ENCODE measurements around the gene ARHGEF28. TPM values are rescaled to one million over a fixed set of nuclear protein-coding genes. Genes with fewer than 3 reads are reported as not detected.

ARHGEF28 gene
- total and polyA plus RNA-seq, 2 donors (not counting 1 experiment from before 2014, with no cell fraction given): not detected

DNA sequence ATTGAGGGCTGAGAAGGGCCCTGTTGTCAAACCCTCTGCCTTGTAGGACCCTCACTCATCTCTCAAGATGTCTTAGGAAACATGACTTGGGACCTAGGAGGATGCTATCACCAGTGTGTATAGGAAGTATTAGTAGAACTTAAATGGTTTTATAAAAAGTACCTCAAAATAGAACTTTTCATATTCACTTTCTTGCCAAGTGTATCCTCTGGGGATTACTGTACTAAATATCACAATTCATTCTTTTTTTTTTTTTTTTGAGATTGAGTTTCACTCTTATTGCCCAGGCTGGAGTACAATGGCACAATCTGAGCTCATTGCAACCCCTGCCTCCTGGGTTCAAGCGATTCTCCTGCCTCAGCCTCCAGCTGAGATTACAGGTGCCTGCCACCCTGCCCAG, 56.2 kb downstream of the ARHGEF28 start:
- Histone ChIP-seq H3K27me3 (replicated peaks in 1 of 4; ENCODE audit: control extremely low read depth in 1 of 4, control insufficient read depth in 3 of 4, insufficient read depth in 4 of 4, low read length in 3 of 4) (no peaks in the 10 kb centered on the region), H3K36me3 (replicated peaks in 1 of 2; ENCODE audit: control extremely low read depth in 1 of 2, control insufficient read depth in 1 of 2, extremely low read depth in 1 of 2, insufficient read depth in 2 of 2, low read length in 1 of 2) (no peaks in the 10 kb centered on the region), H3K4me1 (ENCODE audit: control insufficient read depth in 2 of 2, insufficient read depth in 2 of 2, low read length in 2 of 2) (no peaks in the 10 kb centered on the region), H4K20me1 (ENCODE audit: control insufficient read depth, insufficient read depth, low read length, poor library complexity, severe bottlenecking) (no peaks in the 10 kb centered on the region), H3K79me2 (ENCODE audit: control insufficient read depth, insufficient read depth, low read length) (no peaks in the 10 kb centered on the region), H3K9me3 (ENCODE audit: control extremely low read depth in 1 of 3, control insufficient read depth in 2 of 3, insufficient read depth in 1 of 3, low read length in 2 of 3) (no peaks in the 10 kb centered on the region), H3K9ac (ENCODE audit: low read length) (no peak overlapping the region), H3K27ac (ENCODE audit: low read length in 2 of 2) (no peak overlapping the region), H2AFZ (ENCODE audit: insufficient read depth, low read depth, low read length, poor library complexity, severe bottlenecking) (no peak overlapping the region), H3K4me3 (ENCODE audit: control extremely low read depth in 1 of 5, extremely low read depth in 1 of 5, insufficient read depth in 1 of 5, low read depth in 2 of 5, low read length in 4 of 5) (no peak overlapping the region), H3K4me2 (replicated peaks; ENCODE audit: low read depth, low read length, poor library complexity, severe bottlenecking) (no peak overlapping the region)
- ATAC-seq (ENCODE audit: low read depth) (no peak), DNase-seq (no peak)
- TF ChIP-seq EZH2 (IDR thresholded peaks at IDR 0.05; ENCODE audit: borderline replicate concordance, insufficient read depth, low read depth, low read length, poor library complexity, severe bottlenecking): no peak
- intact Hi-C loops (cut with micrococcal nuclease): no loop called here
- no peak overlapping the region for H3K4me3 Mint-ChIP-seq
- H3K27ac Mint-ChIP-seq: no peak overlapping the region
- 100% methylated on average over 1 of the region's 1 CpG for WGBS (ENCODE audit: insufficient coverage)
- ChIA-PET CTCF (no interaction called here), POLR2A (no interaction called here)
- no peaks in the 10 kb centered on the region for H3K4me1 Mint-ChIP-seq
- H3K27me3 Mint-ChIP-seq: peaks cover 6% of the 10 kb centered on the region
- H3K9me3 Mint-ChIP-seq (ENCODE audit: insufficient read depth): no peaks in the 10 kb centered on the region

DNA sequence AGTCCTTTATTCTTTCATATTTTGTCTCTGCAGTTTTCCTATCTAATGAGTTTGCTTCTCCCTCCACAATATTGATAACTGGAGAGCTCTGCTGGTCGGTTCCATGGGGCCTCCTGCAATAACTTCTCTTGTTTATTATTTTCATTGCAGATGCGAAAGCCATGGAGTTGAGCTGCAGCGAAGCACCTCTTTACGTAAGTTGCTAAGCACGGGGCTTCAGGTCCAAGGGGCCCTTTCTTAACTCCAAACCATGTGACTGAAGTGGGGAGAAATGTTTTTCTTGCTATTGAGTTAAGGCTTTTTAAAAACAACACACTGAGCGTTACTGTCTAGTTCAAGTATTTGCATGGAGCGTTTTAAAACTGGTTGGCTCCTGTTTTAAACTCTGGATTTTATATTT, 58.7 kb downstream of the ARHGEF28 start:
- no peak for TF ChIP-seq EZH2 (IDR thresholded peaks at IDR 0.05; ENCODE audit: borderline replicate concordance, insufficient read depth, low read depth, low read length, poor library complexity, severe bottlenecking)
- TF ChIP-seq, protein P1, sequence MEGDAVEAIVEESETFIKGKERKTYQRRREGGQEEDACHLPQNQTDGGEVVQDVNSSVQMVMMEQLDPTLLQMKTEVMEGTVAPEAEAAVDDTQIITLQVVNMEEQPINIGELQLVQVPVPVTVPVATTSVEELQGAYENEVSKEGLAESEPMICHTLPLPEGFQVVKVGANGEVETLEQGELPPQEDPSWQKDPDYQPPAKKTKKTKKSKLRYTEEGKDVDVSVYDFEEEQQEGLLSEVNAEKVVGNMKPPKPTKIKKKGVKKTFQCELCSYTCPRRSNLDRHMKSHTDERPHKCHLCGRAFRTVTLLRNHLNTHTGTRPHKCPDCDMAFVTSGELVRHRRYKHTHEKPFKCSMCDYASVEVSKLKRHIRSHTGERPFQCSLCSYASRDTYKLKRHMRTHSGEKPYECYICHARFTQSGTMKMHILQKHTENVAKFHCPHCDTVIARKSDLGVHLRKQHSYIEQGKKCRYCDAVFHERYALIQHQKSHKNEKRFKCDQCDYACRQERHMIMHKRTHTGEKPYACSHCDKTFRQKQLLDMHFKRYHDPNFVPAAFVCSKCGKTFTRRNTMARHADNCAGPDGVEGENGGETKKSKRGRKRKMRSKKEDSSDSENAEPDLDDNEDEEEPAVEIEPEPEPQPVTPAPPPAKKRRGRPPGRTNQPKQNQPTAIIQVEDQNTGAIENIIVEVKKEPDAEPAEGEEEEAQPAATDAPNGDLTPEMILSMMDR (IDR thresholded peaks at IDR 0.05): no peak
- no peak overlapping the region for H3K4me3 ChIP-seq (ENCODE audit: control extremely low read depth in 1 of 5, extremely low read depth in 1 of 5, insufficient read depth in 1 of 5, low read depth in 2 of 5, low read length in 4 of 5)
- H3K79me2 ChIP-seq (ENCODE audit: control insufficient read depth, insufficient read depth, low read length): no peaks in the 10 kb centered on the region
- H3K4me1 ChIP-seq (ENCODE audit: control insufficient read depth in 2 of 2, insufficient read depth in 2 of 2, low read length in 2 of 2): no peaks in the 10 kb centered on the region
- H4K20me1 ChIP-seq (ENCODE audit: control insufficient read depth, insufficient read depth, low read length, poor library complexity, severe bottlenecking): no peaks in the 10 kb centered on the region
- H3K9me3 Mint-ChIP-seq (ENCODE audit: insufficient read depth): no peaks in the 10 kb centered on the region
- H3K27ac ChIP-seq (ENCODE audit: low read length in 2 of 2): no peak overlapping the region
- H3K27me3 Mint-ChIP-seq: peaks cover 6% of the 10 kb centered on the region
- no peak overlapping the region for H3K4me3 Mint-ChIP-seq
- 83% methylated on average over 1 of the region's 7 CpGs for WGBS (ENCODE audit: insufficient coverage)
- H3K27ac Mint-ChIP-seq: no peak overlapping the region
- H2AFZ ChIP-seq (ENCODE audit: insufficient read depth, low read depth, low read length, poor library complexity, severe bottlenecking): no peak overlapping the region
- H3K4me1 Mint-ChIP-seq: no peaks in the 10 kb centered on the region
- no peaks in the 10 kb centered on the region for H3K9me3 ChIP-seq (ENCODE audit: control extremely low read depth in 1 of 3, control insufficient read depth in 2 of 3, insufficient read depth in 1 of 3, low read length in 2 of 3)
- no peaks in the 10 kb centered on the region for H3K36me3 ChIP-seq (replicated peaks in 1 of 2; ENCODE audit: control extremely low read depth in 1 of 2, control insufficient read depth in 1 of 2, extremely low read depth in 1 of 2, insufficient read depth in 2 of 2, low read length in 1 of 2)
- DNase-seq: no peak
- H3K27me3 ChIP-seq (replicated peaks in 1 of 4; ENCODE audit: control extremely low read depth in 1 of 4, control insufficient read depth in 3 of 4, insufficient read depth in 4 of 4, low read length in 3 of 4): no peaks in the 10 kb centered on the region
- H3K4me2 ChIP-seq (replicated peaks; ENCODE audit: low read depth, low read length, poor library complexity, severe bottlenecking): no peak overlapping the region
- H3K9ac ChIP-seq (ENCODE audit: low read length): no peak overlapping the region
- ChIA-PET CTCF (no interaction called here), POLR2A (no interaction called here)
- intact Hi-C loops (cut with micrococcal nuclease): no loop called here
- no peak for ATAC-seq (ENCODE audit: low read depth)

Measured in B cell (primary cell).